Peyer's patch (tissue), 4 donors: ENCODE results near the gene NBPF9.
"Not testable (repeated sequence)": the region's sequence is repeated elsewhere in the genome, so short reads cannot be mapped to it uniquely, and the experiment has no call there.

ENCODE experiments used
- POLR2A ChIP-seq, 2 donors: fragments of 450-650 bp; IDR thresholded peaks; one replicate each; pipeline ENCODE4 v1.5.1; 2017; ENCODE audit warnings: antibody characterized with exemption in 2 of 2, mild to moderate bottlenecking in 2 of 2, moderate library complexity in 2 of 2
- TF ChIP-seq, protein P1 (sequence below), 6 experiments: fragments of 450-650 bp in 4 of 6; fragments of 200-600 bp in 2 of 6; sonication (generic) in 1 of 6; IDR thresholded peaks; one replicate each; pipeline ENCODE4 v1.5.1; 2017 to 2019; ENCODE audit warnings: antibody characterized with exemption in 6 of 6, mild to moderate bottlenecking in 3 of 6, moderate library complexity in 1 of 6

DNA sequence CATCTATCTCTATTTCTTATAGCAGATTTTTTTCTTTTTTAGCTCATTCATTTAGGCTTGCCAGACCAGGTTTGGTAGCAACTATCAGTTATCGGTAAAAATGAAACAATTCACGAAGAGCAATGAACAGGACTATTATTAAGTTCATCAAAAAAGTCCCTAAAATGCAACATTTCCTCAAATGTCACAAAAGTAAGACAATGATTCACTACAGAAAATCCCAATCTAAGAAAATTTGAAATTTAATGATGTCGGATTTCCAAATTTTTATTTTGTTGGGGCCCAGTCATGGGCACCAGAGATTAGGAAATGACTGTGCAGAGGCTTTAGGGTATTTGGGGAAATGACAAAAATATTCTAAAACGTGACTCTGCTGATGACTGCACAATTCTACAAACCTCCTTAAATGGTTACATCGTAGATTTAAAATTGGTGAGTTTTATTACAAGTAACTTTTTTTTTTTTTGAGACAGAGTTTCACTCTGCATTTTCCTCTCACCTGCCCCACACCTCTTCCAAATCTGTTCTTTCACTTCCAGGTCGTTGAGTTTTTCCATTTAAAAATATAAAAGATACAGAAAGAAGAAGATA is 23.3 kb upstream of the NBPF9 start:
- TF ChIP-seq, protein P1, sequence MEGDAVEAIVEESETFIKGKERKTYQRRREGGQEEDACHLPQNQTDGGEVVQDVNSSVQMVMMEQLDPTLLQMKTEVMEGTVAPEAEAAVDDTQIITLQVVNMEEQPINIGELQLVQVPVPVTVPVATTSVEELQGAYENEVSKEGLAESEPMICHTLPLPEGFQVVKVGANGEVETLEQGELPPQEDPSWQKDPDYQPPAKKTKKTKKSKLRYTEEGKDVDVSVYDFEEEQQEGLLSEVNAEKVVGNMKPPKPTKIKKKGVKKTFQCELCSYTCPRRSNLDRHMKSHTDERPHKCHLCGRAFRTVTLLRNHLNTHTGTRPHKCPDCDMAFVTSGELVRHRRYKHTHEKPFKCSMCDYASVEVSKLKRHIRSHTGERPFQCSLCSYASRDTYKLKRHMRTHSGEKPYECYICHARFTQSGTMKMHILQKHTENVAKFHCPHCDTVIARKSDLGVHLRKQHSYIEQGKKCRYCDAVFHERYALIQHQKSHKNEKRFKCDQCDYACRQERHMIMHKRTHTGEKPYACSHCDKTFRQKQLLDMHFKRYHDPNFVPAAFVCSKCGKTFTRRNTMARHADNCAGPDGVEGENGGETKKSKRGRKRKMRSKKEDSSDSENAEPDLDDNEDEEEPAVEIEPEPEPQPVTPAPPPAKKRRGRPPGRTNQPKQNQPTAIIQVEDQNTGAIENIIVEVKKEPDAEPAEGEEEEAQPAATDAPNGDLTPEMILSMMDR (IDR thresholded peaks at IDR 0.05): not testable (repeated sequence)
- not testable (repeated sequence) for TF ChIP-seq POLR2A (IDR thresholded peaks at IDR 0.05)
